ENCODE measurements around the gene POLRMT.

DNA sequence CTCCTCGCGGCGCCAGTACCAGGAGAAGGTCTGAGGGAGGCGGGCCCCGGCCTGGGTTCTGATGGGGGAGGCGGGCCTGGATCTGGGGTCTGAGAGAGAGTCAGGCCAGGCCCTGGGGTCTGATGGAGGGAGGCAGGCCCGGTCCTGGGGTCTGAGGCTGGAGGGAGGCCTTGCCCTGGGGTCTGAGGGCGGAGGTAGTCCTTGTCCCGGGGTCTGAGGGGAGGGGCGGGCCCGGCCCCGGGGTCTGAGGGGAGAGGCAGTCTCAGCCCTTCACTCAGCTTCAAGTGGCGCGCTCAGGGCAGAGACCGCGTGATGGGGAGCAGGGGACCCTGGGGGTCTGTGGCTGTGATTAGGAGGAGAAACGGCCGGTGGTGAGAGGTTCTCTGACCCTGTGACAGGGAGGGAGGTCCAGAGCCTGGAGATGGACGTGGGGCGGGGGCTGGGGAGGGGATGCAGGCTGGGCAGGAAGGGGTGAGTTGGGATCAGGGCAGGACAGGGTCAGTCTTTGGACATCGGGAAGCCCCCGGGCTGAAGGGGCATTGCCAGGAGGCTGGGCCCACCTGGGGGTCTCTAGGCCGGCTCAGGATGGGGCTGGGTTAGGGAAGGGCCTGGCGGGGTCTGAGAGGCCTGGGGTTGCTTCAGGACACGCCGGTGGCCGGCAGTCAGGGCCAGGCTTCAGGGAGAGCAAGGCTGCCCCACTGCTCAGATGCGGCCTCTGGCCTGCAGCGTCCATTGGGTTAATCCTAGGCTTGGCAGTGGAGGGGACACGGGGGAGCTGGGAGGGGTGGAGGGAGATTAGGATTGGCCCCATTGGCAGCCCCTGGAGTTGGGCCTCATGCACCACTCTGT lies 25.0 kb downstream of the POLRMT start:
- TF ChIP-seq POLR2AphosphoS5 (IDR thresholded peaks at IDR 0.05; ENCODE audit: low read depth, low read length) (no peak), GATA2 (CRISPR knock-in tag; IDR thresholded peaks at IDR 0.05) (no peak), TAF1 (IDR thresholded peaks at IDR 0.05; ENCODE audit: borderline replicate concordance, low read depth, low read length) (no peak), RAD21 (IDR thresholded peaks at IDR 0.05; ENCODE audit: low read length) (no peak), RXRA (IDR thresholded peaks at IDR 0.05; ENCODE audit: borderline replicate concordance, low read depth) (no peak), FOXM1 (IDR thresholded peaks at IDR 0.05; ENCODE audit: low read depth) (no peak), EP300 (IDR thresholded peaks at IDR 0.05; ENCODE audit: borderline replicate concordance in 1 of 2, low read depth in 1 of 2, low read length in 1 of 2) (no peak), SMC3 (IDR thresholded peaks at IDR 0.05; ENCODE audit: low read depth, low read length) (no peak)
- TF ChIP-seq, protein P1, sequence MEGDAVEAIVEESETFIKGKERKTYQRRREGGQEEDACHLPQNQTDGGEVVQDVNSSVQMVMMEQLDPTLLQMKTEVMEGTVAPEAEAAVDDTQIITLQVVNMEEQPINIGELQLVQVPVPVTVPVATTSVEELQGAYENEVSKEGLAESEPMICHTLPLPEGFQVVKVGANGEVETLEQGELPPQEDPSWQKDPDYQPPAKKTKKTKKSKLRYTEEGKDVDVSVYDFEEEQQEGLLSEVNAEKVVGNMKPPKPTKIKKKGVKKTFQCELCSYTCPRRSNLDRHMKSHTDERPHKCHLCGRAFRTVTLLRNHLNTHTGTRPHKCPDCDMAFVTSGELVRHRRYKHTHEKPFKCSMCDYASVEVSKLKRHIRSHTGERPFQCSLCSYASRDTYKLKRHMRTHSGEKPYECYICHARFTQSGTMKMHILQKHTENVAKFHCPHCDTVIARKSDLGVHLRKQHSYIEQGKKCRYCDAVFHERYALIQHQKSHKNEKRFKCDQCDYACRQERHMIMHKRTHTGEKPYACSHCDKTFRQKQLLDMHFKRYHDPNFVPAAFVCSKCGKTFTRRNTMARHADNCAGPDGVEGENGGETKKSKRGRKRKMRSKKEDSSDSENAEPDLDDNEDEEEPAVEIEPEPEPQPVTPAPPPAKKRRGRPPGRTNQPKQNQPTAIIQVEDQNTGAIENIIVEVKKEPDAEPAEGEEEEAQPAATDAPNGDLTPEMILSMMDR (IDR thresholded peaks at IDR 0.05) = no peak
- TF ChIP-seq, protein P2, sequence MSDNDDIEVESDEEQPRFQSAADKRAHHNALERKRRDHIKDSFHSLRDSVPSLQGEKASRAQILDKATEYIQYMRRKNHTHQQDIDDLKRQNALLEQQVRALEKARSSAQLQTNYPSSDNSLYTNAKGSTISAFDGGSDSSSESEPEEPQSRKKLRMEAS (IDR thresholded peaks at IDR 0.05; ENCODE audit: low read depth) = no peak
- TF ChIP-seq, protein P3, sequence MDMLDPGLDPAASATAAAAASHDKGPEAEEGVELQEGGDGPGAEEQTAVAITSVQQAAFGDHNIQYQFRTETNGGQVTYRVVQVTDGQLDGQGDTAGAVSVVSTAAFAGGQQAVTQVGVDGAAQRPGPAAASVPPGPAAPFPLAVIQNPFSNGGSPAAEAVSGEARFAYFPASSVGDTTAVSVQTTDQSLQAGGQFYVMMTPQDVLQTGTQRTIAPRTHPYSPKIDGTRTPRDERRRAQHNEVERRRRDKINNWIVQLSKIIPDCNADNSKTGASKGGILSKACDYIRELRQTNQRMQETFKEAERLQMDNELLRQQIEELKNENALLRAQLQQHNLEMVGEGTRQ (IDR thresholded peaks at IDR 0.05; ENCODE audit: borderline replicate concordance, low read depth, low read length) = no peak

Measured in SK-N-SH (cell line).